Measurements from ENCODE around the gene FIBCD1.

FIBCD1 gene

DNA sequence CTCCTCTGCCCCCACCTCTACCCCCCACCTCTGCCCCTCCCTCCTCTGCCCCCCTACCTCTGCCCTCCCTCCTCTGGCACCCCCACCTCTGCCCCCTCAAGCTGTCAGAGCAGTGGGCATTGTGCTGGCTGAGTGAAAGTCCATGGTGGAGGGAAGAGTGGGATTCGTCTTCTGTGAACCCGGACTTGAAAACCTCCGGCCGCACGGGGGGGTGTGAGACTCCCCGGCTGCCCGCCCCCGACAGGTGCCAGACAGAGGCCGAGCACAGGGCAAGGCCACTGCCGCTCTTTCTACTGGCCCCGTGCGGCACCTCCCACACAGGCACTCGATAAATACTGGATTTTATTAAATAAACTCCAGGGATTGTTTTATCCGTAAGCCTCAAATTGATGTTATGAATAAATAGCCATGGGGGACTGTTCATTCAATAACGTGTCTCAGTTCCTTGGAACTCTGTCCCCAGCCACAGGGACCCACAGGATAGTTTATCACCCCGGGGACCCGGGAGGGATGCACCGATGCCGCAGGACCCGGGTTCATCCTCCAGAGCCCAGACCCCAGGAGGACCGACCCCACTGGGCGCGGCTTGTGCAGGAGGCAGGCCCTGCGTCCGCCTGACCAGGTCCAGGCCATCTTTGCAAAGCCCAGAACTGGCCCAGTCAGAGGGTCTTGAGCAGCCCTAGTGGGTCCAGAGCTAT, 39.8 kb downstream of the FIBCD1 start:
- TF ChIP-seq POU2F2 (IDR thresholded peaks at IDR 0.05; ENCODE audit: low read depth, low read length) (no peak), PAX5 (IDR thresholded peaks at IDR 0.05; ENCODE audit: insufficient read depth, low read length, severe bottlenecking) (no peak), SPI1 (IDR thresholded peaks at IDR 0.05; ENCODE audit: low read depth, low read length) (no peak), POLR2A (IDR thresholded peaks at IDR 0.05; ENCODE audit: low read depth, low read length) (no peak), POLR2AphosphoS5 (IDR thresholded peaks at IDR 0.05; ENCODE audit: low read depth, low read length) (no peak), TAF1 (IDR thresholded peaks at IDR 0.05; ENCODE audit: low read depth, low read length) (no peak)
- FAIRE-seq (no peak), DNase-seq (ENCODE audit: insufficient read length, low spot score) (no peak)

DNA sequence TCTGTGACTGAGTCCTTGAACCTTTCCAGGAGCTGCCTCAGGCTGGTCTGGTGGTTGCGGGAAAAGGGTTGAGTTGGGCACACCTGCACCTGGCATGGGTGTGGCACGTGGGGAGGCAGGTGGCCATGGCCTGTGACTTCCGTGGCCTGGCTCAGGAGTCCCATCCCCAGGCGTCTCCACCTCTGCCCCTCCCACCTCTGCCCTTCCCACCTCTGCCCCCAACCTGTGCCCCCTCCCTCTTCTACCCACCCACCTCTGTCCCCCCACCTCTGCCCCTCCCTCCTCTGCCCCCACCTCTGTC, 40.5 kb downstream of the FIBCD1 start:
- FAIRE-seq (no peak), DNase-seq (ENCODE audit: insufficient read length, low spot score) (no peak)
- TF ChIP-seq POLR2AphosphoS5 (IDR thresholded peaks at IDR 0.05; ENCODE audit: low read depth, low read length): no peak
- TF ChIP-seq PAX5 (IDR thresholded peaks at IDR 0.05; ENCODE audit: insufficient read depth, low read length, severe bottlenecking): no peak
- TF ChIP-seq TAF1 (IDR thresholded peaks at IDR 0.05; ENCODE audit: low read depth, low read length): no peak
- TF ChIP-seq SPI1 (IDR thresholded peaks at IDR 0.05; ENCODE audit: low read depth, low read length): no peak
- TF ChIP-seq POU2F2 (IDR thresholded peaks at IDR 0.05; ENCODE audit: low read depth, low read length): no peak
- no peak for TF ChIP-seq POLR2A (IDR thresholded peaks at IDR 0.05; ENCODE audit: low read depth, low read length)

DNA sequence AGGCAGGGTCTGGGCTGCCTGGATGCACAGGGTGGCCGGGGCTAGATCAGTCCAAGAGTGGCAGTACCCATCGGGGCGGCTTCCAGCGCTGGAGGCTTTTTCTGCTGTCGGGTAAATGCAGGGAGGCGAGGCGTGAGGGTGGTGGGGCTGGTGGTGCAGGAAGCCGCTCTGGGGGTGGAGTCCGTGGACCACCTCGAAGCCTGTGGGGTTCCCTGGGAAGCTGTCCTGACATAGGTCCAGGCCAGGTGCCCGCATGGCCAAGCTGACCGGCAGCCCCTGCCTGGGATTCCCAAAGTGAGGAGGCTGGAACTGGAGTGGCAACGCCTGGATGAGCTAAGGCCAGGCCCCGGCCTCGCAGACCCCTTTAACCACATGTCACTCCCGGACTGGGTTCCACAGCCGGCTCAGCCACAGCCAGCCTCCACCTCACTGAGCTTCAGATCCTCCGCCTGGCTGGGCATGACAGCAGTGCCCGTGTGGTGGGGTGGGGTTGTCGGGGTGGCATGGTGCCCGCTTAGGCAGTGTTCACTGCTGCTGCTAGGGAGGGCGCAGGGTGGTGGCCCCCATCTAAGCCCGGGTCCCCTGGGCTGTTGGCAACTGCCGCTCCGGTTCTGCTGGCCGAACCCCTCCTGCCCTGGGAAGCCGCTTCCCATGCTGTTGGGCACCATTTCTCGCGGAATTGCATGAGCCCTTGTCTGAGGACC, 41.0 kb downstream of the FIBCD1 start:
- FAIRE-seq (no peak), DNase-seq (ENCODE audit: insufficient read length, low spot score) (no peak)
- TF ChIP-seq PAX5 (IDR thresholded peaks at IDR 0.05; ENCODE audit: insufficient read depth, low read length, severe bottlenecking) (no peak), SPI1 (IDR thresholded peaks at IDR 0.05; ENCODE audit: low read depth, low read length) (no peak), POLR2A (IDR thresholded peaks at IDR 0.05; ENCODE audit: low read depth, low read length) (no peak), POLR2AphosphoS5 (IDR thresholded peaks at IDR 0.05; ENCODE audit: low read depth, low read length) (no peak), POU2F2 (IDR thresholded peaks at IDR 0.05; ENCODE audit: low read depth, low read length) (no peak), TAF1 (IDR thresholded peaks at IDR 0.05; ENCODE audit: low read depth, low read length) (no peak)

DNA sequence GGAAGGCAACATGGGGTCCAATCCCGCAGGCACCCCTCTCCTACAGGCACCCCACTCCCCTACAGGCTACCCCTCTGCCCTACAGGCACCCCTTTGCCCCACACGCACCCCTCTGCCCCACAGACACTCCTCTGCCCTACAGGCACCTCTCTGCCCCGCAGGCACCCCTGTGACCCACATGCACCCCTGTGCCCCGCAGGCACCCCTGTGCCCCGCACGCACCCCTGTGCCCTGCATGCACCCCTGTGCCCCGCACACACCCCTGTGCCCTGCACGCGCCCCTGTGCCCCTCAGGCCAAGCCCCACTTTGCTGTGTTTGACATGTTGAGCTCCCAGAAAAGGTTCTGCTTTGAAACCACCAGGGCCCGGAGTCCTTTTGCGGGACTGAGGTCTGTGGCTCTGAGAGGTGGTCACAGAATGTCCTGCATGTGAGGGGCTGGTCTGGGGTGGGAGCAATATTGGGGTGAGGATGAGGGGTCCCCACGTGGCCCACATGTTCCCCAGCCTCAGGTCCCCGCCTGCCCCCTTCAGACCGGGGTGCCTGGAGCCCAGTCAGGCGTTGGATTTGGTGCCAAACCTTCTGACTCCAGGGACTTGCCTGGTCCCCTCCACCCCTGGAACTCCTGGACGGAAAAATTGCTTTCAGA, 41.8 kb downstream of the FIBCD1 start:
- DNase-seq (ENCODE audit: insufficient read length, low spot score): no peak
- TF ChIP-seq POLR2AphosphoS5 (IDR thresholded peaks at IDR 0.05; ENCODE audit: low read depth, low read length) (no peak), POU2F2 (IDR thresholded peaks at IDR 0.05; ENCODE audit: low read depth, low read length) (no peak), SPI1 (IDR thresholded peaks at IDR 0.05; ENCODE audit: low read depth, low read length) (no peak), POLR2A (IDR thresholded peaks at IDR 0.05; ENCODE audit: low read depth, low read length) (no peak), TAF1 (IDR thresholded peaks at IDR 0.05; ENCODE audit: low read depth, low read length) (no peak), PAX5 (IDR thresholded peaks at IDR 0.05; ENCODE audit: insufficient read depth, low read length, severe bottlenecking) (no peak)
- FAIRE-seq: no peak

DNA sequence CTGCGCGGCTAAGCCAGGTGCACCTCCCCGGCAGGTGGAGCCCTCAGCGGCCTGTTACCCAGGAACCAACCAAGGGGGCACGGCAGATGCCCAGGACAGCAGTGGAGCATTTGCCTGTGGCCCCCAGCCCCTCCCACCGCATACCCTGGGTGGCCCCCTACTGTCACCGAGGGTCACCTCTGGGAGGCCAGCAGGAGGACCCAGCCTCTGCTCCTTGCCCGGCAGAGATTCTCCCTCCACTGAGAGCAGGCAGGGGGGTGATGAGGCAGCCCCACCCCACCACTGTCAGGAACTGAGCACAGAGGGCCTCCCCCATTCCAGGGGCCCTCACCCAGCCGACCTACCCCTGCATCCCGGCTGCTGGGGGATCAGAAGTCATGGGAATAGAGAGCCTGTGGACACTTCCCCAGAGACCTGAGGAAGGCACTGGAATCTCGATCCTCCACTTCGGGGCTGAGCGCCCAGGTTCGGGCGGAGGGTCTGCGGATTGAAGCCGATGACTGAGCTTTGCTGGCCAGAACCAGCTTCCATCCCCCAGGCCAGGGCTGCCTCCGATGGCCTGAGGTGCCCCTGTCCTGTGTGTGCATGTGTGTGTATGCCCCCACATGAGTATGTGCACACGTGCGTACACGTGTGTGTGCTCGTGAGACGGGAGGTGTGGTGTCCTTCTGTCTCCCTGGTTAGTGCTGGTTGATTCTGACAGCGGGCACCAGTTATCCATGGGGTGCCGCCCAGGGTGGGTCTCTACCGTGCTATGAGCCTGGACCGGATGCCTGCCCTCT, 42.6 kb downstream of the FIBCD1 start, which contains the start of gene QRFP:
QRFP (minus strand) TSS at position 580 of the 782 bp plus-strand sequence. CDS start 2,974 bp downstream, outside the sequence.
- TF ChIP-seq PAX5 (IDR thresholded peaks at IDR 0.05; ENCODE audit: insufficient read depth, low read length, severe bottlenecking): no peak
- no peak for TF ChIP-seq POLR2AphosphoS5 (IDR thresholded peaks at IDR 0.05; ENCODE audit: low read depth, low read length)
- no peak for TF ChIP-seq POLR2A (IDR thresholded peaks at IDR 0.05; ENCODE audit: low read depth, low read length)
- no peak for TF ChIP-seq SPI1 (IDR thresholded peaks at IDR 0.05; ENCODE audit: low read depth, low read length)
- no peak for TF ChIP-seq POU2F2 (IDR thresholded peaks at IDR 0.05; ENCODE audit: low read depth, low read length)
- no peak for TF ChIP-seq TAF1 (IDR thresholded peaks at IDR 0.05; ENCODE audit: low read depth, low read length)
- DNase-seq (ENCODE audit: insufficient read length, low spot score): no peak
- FAIRE-seq: no peak

DNA sequence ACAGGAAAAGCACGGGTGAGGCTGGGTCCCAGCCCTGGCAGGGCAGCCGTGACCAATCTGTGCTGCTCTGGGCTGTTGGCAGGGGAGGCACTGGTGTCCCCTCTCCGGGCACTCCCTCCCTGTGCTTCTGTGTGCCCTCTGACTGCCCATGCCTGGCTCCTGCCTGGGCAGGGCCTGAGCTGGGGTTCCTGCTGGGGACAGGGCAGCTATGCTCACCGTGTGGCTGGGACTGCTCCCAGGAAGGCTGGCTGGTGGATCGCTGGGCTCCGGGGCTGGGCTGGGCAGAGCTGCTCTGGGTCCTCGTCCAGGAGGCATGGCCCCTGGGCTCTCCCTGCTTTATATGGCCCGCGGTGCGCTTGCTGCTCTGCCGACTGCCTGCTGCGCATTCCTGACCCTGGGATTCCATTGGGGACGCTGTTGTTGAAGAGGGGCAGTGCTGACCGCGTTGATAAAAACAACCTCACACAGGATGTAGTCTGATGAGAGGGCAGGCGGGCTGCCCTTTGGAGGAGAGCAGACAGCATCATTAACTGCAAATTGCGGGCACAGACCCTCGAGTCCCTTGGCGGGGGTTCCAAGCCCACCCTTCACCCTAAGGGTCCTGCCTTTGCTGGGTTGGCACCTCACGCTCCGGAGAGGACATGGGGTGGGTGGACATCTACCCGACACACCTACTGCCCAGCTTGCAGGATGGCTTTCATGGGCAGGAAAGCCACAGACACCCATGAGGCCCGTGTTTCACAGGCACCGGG, 43.4 kb downstream of the FIBCD1 start:
- FAIRE-seq (no peak), DNase-seq (ENCODE audit: insufficient read length, low spot score) (no peak)
- TF ChIP-seq TAF1 (IDR thresholded peaks at IDR 0.05; ENCODE audit: low read depth, low read length) (no peak), PAX5 (IDR thresholded peaks at IDR 0.05; ENCODE audit: insufficient read depth, low read length, severe bottlenecking) (no peak), SPI1 (IDR thresholded peaks at IDR 0.05; ENCODE audit: low read depth, low read length) (no peak), POLR2AphosphoS5 (IDR thresholded peaks at IDR 0.05; ENCODE audit: low read depth, low read length) (no peak), POU2F2 (IDR thresholded peaks at IDR 0.05; ENCODE audit: low read depth, low read length) (no peak), POLR2A (IDR thresholded peaks at IDR 0.05; ENCODE audit: low read depth, low read length) (no peak)

DNA sequence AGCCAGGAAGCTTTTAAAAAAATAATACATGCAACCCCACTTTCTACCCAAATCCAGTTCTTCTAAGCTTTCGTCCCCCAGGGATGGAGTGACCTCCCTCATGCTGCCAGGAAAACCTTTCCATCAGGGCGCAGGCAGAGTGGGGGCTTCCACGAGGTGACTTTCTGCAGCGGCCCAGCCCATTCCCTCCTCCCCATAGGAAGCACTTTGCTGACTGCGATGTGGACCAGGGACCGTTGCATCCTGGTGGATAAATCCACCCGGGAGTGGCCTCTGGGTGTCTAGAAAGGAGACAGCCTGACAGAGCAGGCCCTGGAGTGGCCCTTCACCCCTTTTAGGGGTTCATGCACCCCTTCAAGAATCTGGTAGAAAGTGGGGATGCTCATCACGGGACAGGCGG, 44.0 kb downstream of the FIBCD1 start:
- DNase-seq (ENCODE audit: insufficient read length, low spot score): no peak
- FAIRE-seq: no peak
- TF ChIP-seq POLR2A (IDR thresholded peaks at IDR 0.05; ENCODE audit: low read depth, low read length) (no peak), PAX5 (IDR thresholded peaks at IDR 0.05; ENCODE audit: insufficient read depth, low read length, severe bottlenecking) (no peak), SPI1 (IDR thresholded peaks at IDR 0.05; ENCODE audit: low read depth, low read length) (no peak), TAF1 (IDR thresholded peaks at IDR 0.05; ENCODE audit: low read depth, low read length) (no peak), POLR2AphosphoS5 (IDR thresholded peaks at IDR 0.05; ENCODE audit: low read depth, low read length) (no peak), POU2F2 (IDR thresholded peaks at IDR 0.05; ENCODE audit: low read depth, low read length) (no peak)

DNA sequence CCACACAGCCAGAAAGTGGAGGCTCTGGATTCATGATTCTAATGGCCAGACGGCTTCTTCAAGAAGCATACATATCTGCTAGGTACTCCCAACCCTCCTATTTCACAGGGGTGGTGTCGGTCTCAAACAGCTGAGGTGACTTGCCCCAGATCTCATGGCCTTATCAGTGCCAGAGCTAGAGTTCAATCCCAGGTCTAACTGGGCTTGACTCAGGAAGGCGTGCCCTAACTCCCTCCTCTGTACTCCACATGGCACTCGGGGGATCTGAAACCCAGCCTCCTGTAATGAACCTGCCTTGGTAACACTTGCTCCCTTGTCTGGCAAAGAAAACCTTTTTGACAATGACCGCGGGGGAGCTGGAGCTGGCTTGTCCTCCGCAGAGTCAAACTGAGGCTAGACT, 44.5 kb downstream of the FIBCD1 start:
- TF ChIP-seq TAF1 (IDR thresholded peaks at IDR 0.05; ENCODE audit: low read depth, low read length): no peak
- no peak for TF ChIP-seq POLR2A (IDR thresholded peaks at IDR 0.05; ENCODE audit: low read depth, low read length)
- no peak for TF ChIP-seq POU2F2 (IDR thresholded peaks at IDR 0.05; ENCODE audit: low read depth, low read length)
- TF ChIP-seq SPI1 (IDR thresholded peaks at IDR 0.05; ENCODE audit: low read depth, low read length): no peak
- TF ChIP-seq POLR2AphosphoS5 (IDR thresholded peaks at IDR 0.05; ENCODE audit: low read depth, low read length): no peak
- no peak for TF ChIP-seq PAX5 (IDR thresholded peaks at IDR 0.05; ENCODE audit: insufficient read depth, low read length, severe bottlenecking)
- DNase-seq (ENCODE audit: insufficient read length, low spot score) (no peak), FAIRE-seq (no peak)
